Gastroesophageal sphincter (tissue), 4 donors: ENCODE measurements around the gene GJA3. TPM values are rescaled to one million over a fixed set of nuclear protein-coding genes. Genes with fewer than 3 reads are reported as not detected.

Source experiments
- ATAC-seq: fragments of 150-250 bp; one replicate; pipeline ENCODE4 v1.9.1; 2016; ENCODE audit warnings: mild to moderate bottlenecking, moderate library complexity
- H3K27ac ChIP-seq, 4 donors: fragments of 200-600 bp; sonication (generic) in 3 of 4; 1 replicate in 3 of 4; 2 replicates in 1 of 4; pipeline ENCODE4 v1.5.1; 2016 to 2019
- H3K27me3 ChIP-seq: fragments of 200-600 bp; sonication (generic); one replicate; pipeline ENCODE4 v1.5.1; 2019
- H3K36me3 ChIP-seq, 2 donors: fragments of 200-600 bp; sonication (generic); one replicate each; pipeline ENCODE4 v1.5.1; 2019; ENCODE audit warnings: control low read depth in 1 of 2
- H3K4me1 ChIP-seq, 3 donors: fragments of 200-600 bp; sonication (generic); 1 replicate in 2 of 3; 2 replicates in 1 of 3; pipeline ENCODE4 v1.5.1; 2016 to 2019; ENCODE audit warnings: control low read depth in 2 of 3
- H3K4me3 ChIP-seq, 2 donors: fragments of 200-600 bp; sonication (generic); one replicate each; pipeline ENCODE4 v1.5.1; 2019; ENCODE audit warnings: mild to moderate bottlenecking in 1 of 2, moderate library complexity in 1 of 2
- H3K9me3 ChIP-seq, 3 donors: fragments of 200-600 bp; sonication (generic); one replicate each; pipeline ENCODE4 v1.5.1; 2017 to 2019; ENCODE audit warnings: control low read depth in 2 of 3
- EP300 ChIP-seq: sonication (generic); formaldehyde crosslinking; IDR thresholded peaks from one replicate; pipeline ENCODE4 v1.6.1; 2017; ENCODE audit warnings: antibody characterized with exemption, mild to moderate bottlenecking
- POLR2A ChIP-seq, 2 donors: fragments of 450-650 bp; IDR thresholded peaks; one replicate each; pipeline ENCODE4 v1.6.1; 2017; ENCODE audit warnings: antibody characterized with exemption in 2 of 2, mild to moderate bottlenecking in 2 of 2, moderate library complexity in 1 of 2
- POLR2AphosphoS5 ChIP-seq: sonication (generic); formaldehyde crosslinking; IDR thresholded peaks from one replicate; pipeline ENCODE4 v1.6.1; 2017; ENCODE audit warnings: antibody characterized with exemption
- WGBS, 2 donors: methylation state at CpG; one replicate each; pipeline ENCODE4 v1.1.5; 2018; ENCODE audit warnings: low coverage in 1 of 2; 5-methylcytosine and 5-hydroxymethylcytosine counted together
- total RNA-seq, 4 donors: library from RNA; depleted of rRNA; stranded (reverse); fragments of >200 nt; gene quantifications; one replicate each; pipeline ENCODE4 v1.1.0, GENCODE V29; 2016
- TF ChIP-seq, protein P1 (sequence below), 4 experiments: fragments of 200-600 bp in 2 of 4; fragments of 450-650 bp in 2 of 4; sonication (generic) in 1 of 4; IDR thresholded peaks; one replicate each; pipeline ENCODE4 v1.5.1; 2017 to 2019; ENCODE audit warnings: antibody characterized with exemption in 4 of 4, mild to moderate bottlenecking in 2 of 4, moderate library complexity in 2 of 4

Gene GJA3
- total RNA-seq, 4 donors from 2014 or later: 0.04 to 0.07 TPM; not detected in 2

DNA sequence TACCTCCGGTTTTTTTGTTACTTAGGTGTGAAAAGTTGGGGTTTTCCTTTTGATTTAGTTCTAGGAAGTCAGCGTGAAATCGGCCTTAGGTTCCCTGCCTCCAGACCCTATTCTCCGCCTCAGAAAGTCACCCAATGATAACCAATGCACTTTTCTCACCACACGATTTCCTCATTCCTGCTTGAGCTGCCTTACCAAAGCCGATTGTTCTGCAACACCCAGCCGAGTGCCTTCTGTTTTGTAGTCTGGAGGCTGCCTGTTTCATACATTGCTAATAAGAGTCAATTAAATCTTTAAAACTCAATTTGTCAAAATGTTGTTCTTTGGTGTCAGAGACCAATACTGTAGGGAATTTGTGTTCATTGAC lies 39.7 kb downstream of the GJA3 start:
- H3K27ac ChIP-seq: peak overlapping the region in 1 of 4 donors; percentile 96
- no peak for ATAC-seq
- no peaks in the 10 kb centered on the region for H3K9me3 ChIP-seq
- H3K27me3 ChIP-seq: no peaks in the 10 kb centered on the region
- 34 to 57% methylated on average over 6 of the region's 7 CpGs for WGBS, 2 donors
- peak overlapping the region; percentile 17 to 28 for H3K4me3 ChIP-seq
- TF ChIP-seq POLR2A (IDR thresholded peaks at IDR 0.05) (no peak), POLR2AphosphoS5 (no peak)
- H3K4me1 ChIP-seq: peaks cover 0 to 30% (median 3%) of the 10 kb centered on the region in 3 donors
- no peaks in the 10 kb centered on the region for H3K36me3 ChIP-seq

DNA sequence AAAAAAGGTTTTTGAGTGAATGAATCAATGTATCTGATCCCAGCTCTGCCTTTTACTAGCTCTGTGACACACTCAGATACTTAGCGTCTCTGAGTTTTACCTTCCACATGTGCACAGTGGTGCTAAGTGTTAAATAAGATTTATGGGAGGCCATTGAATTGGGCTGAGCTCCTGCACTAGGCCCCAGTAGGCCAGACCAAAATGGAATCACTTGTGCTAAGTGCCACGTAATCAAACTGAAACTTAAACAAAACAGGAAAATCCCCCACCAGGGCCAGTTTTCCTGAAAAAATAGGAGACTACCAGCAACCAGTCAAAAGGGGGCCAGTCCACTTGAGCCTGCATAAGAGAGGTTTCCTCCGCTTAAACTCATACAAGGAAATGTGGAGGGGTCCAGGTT lies 40.9 kb downstream of the GJA3 start:
- peak overlapping the region; percentile 91 to 96 (median 94) for H3K27ac ChIP-seq

DNA sequence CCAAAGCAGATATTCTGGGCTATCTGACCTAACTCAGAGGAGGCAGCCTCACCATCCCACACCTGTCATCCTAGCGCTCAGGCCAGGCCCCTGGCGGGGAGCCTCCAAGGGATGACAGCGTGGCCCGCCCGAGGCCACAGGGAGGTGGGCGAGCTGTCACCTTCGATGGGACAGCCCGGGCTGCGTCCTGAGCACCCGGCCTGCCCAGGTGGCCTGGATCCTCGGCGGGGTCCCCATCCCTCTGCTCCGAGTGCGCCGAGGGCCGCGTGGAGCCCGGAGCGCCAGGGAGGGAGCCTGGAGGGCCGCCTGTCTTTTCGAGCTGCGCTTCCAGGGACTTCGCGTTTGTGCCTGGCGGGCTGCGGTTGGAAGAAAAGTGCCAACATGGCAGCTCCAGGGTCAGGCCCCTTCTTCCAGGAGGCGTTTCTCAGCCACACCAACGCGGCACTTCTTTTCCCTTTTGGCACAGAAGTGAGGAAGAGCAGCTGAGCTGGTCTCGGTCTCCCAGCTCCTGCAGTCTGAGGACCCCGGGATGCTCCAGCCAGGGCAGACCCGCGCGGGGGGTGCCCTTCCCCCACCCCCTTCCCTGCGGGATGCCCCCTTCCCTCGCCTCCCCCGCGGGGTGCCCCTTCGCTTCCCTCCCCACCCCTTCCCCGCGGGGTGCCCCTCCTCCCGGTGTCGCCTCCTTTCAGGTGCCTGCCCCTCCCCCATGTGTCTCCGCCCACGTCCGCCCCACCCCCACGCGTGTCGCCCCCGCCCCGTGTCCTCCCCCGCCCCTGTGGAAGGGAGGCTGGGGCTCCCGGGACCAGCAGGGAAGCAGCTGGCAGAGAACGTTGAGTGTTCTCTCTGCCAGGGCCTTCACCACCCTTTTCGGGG lies 42.3 kb downstream of the GJA3 start:
- peaks cover 0 to 18% (median 3%) of the 10 kb centered on the region in 3 donors for H3K4me1 ChIP-seq
- WGBS, 2 donors: 2% methylated on average over 10 of the region's 55 CpGs; no CpG with 5 or more reads in 1 of the 2 donors
- peak; percentile 71 for ATAC-seq
- H3K27ac ChIP-seq: peak overlapping the region; percentile 91 to 96 (median 94)
- TF ChIP-seq POLR2AphosphoS5: no peak
- TF ChIP-seq, protein P1, sequence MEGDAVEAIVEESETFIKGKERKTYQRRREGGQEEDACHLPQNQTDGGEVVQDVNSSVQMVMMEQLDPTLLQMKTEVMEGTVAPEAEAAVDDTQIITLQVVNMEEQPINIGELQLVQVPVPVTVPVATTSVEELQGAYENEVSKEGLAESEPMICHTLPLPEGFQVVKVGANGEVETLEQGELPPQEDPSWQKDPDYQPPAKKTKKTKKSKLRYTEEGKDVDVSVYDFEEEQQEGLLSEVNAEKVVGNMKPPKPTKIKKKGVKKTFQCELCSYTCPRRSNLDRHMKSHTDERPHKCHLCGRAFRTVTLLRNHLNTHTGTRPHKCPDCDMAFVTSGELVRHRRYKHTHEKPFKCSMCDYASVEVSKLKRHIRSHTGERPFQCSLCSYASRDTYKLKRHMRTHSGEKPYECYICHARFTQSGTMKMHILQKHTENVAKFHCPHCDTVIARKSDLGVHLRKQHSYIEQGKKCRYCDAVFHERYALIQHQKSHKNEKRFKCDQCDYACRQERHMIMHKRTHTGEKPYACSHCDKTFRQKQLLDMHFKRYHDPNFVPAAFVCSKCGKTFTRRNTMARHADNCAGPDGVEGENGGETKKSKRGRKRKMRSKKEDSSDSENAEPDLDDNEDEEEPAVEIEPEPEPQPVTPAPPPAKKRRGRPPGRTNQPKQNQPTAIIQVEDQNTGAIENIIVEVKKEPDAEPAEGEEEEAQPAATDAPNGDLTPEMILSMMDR (IDR thresholded peaks at IDR 0.05): peak in 1 of 4 experiments; percentile 12
- no peak for TF ChIP-seq EP300
- TF ChIP-seq POLR2A (IDR thresholded peaks at IDR 0.05): no peak
- peak overlapping the region; percentile 81 to 94 for H3K4me3 ChIP-seq
- no peaks in the 10 kb centered on the region for H3K27me3 ChIP-seq
- H3K36me3 ChIP-seq: no peaks in the 10 kb centered on the region
- no peaks in the 10 kb centered on the region for H3K9me3 ChIP-seq

More for the DNA sequence above, 40.9 kb downstream of the GJA3 start:
- Histone ChIP-seq H3K4me3 (peak overlapping the region; percentile 17 to 28), H3K9me3 (no peaks in the 10 kb centered on the region), H3K36me3 (no peaks in the 10 kb centered on the region), H3K27me3 (no peaks in the 10 kb centered on the region), H3K4me1 (peaks cover 0 to 19% (median 3%) of the 10 kb centered on the region in 3 donors)
- ATAC-seq: no peak
- TF ChIP-seq POLR2AphosphoS5: no peak
- TF ChIP-seq POLR2A (IDR thresholded peaks at IDR 0.05): no peak
- TF ChIP-seq, protein P1 (IDR thresholded peaks at IDR 0.05): no peak
- no peak for TF ChIP-seq EP300
- WGBS, 2 donors: 85 to 90% methylated on average over 2 to 3 of the region's 3 CpGs

DNA sequence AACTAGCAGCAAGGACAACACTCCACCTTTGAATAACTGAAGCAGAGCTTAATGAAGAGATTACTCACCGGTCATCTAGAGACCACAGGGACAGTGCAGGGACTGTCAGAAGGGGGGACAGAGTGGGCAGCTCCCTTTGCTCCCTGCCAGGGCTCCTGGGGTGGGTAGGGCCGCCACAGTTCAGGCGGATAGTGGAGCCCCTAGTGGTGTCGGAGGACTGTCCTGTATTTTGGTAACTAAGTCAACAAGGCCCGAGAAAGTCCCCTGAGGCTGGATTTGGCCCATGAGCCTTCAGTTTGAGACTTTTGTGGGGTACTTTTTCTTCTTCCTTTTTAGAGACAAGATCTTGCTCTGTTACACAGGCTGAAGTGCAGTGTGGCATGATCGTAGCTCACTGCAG lies 44.6 kb downstream of the GJA3 start:
- no peaks in the 10 kb centered on the region for H3K36me3 ChIP-seq
- H3K4me1 ChIP-seq: peaks cover 0 to 18% (median 3%) of the 10 kb centered on the region in 3 donors
- WGBS, 2 donors: 92 to 96% methylated on average over 3 to 6 of the region's 6 CpGs
- ATAC-seq: no peak
- no peak overlapping the region for H3K4me3 ChIP-seq
- H3K27ac ChIP-seq: no peak overlapping the region
- H3K27me3 ChIP-seq: no peaks in the 10 kb centered on the region
- H3K9me3 ChIP-seq: no peaks in the 10 kb centered on the region
- TF ChIP-seq, protein P1 (IDR thresholded peaks at IDR 0.05): no peak
- TF ChIP-seq EP300 (no peak), POLR2AphosphoS5 (no peak), POLR2A (IDR thresholded peaks at IDR 0.05) (no peak)

DNA sequence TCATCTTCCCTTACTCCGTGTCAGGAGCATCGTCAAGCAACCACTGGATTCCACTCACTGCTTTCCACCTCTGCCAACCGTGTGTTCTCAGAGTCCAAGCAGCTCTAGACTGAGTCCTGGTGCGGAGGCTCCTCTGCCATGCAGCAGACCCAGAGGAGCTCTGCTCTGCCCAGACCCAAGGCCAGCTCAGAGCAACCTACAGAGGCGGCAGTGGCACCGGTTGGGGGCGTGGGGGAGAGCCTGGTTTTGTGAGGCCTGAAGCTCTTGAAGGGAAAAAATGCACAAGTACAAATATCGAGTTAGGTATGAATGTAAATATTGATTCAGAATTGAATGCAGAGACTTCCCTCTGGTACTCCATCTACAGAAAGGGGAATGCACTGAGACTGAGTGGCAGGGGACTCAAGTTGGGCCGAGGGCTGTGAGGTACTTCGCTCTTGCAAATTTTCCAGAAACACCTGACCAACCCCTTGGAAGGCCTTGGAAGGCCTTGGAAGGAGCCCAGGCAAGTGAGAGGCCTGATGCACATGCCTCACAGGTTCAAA lies 46.7 kb downstream of the GJA3 start:
- H3K9me3 ChIP-seq: no peaks in the 10 kb centered on the region
- H3K36me3 ChIP-seq: no peaks in the 10 kb centered on the region
- no peak overlapping the region for H3K4me3 ChIP-seq
- no peak for ATAC-seq
- H3K27ac ChIP-seq: no peak overlapping the region
- WGBS, 2 donors: 88 to 90% methylated on average over 2 to 9 of the region's 10 CpGs
- no peaks in the 10 kb centered on the region for H3K27me3 ChIP-seq
- TF ChIP-seq POLR2A (IDR thresholded peaks at IDR 0.05): no peak
- TF ChIP-seq, protein P1 (IDR thresholded peaks at IDR 0.05): no peak
- no peak for TF ChIP-seq EP300
- TF ChIP-seq POLR2AphosphoS5: no peak
- H3K4me1 ChIP-seq: peaks cover 0 to 7% (median 3%) of the 10 kb centered on the region in 3 donors
